Measurements from ENCODE around the gene MAP1LC3B.

MAP1LC3B gene

GRCh38 chr16:87418216-87418615 is 26.1 kb downstream of the MAP1LC3B start:
- ATAC-seq: no peak
- TF ChIP-seq BACH2 (CRISPR knock-in tag; IDR thresholded peaks at IDR 0.05; ENCODE audit: borderline replicate concordance) (no peak), TCF4 (CRISPR knock-in tag; IDR thresholded peaks at IDR 0.05; ENCODE audit: borderline replicate concordance) (no peak), OSR1 (CRISPR knock-in tag; IDR thresholded peaks at IDR 0.05) (no peak)

- TF ChIP-seq, protein P1, sequence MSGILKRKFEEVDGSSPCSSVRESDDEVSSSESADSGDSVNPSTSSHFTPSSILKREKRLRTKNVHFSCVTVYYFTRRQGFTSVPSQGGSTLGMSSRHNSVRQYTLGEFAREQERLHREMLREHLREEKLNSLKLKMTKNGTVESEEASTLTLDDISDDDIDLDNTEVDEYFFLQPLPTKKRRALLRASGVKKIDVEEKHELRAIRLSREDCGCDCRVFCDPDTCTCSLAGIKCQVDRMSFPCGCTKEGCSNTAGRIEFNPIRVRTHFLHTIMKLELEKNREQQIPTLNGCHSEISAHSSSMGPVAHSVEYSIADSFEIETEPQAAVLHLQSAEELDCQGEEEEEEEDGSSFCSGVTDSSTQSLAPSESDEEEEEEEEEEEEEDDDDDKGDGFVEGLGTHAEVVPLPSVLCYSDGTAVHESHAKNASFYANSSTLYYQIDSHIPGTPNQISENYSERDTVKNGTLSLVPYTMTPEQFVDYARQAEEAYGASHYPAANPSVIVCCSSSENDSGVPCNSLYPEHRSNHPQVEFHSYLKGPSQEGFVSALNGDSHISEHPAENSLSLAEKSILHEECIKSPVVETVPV (CRISPR knock-in tag; IDR thresholded peaks at IDR 0.05): no peak
- TF ChIP-seq ISL1 (CRISPR knock-in tag; IDR thresholded peaks at IDR 0.05) (no peak), ARNTL (CRISPR knock-in tag; IDR thresholded peaks at IDR 0.05; ENCODE audit: borderline replicate concordance, low read depth) (no peak), OSR1 (CRISPR knock-in tag; IDR thresholded peaks at IDR 0.05) (no peak), ZNF565 (CRISPR knock-in tag; conservative IDR thresholded peaks at IDR 0.05; ENCODE audit: low read depth) (no peak)
- ATAC-seq: no peak
Measured at GRCh38 chr16:87418644-87419043, 26.5 kb downstream of the MAP1LC3B start.

DNA sequence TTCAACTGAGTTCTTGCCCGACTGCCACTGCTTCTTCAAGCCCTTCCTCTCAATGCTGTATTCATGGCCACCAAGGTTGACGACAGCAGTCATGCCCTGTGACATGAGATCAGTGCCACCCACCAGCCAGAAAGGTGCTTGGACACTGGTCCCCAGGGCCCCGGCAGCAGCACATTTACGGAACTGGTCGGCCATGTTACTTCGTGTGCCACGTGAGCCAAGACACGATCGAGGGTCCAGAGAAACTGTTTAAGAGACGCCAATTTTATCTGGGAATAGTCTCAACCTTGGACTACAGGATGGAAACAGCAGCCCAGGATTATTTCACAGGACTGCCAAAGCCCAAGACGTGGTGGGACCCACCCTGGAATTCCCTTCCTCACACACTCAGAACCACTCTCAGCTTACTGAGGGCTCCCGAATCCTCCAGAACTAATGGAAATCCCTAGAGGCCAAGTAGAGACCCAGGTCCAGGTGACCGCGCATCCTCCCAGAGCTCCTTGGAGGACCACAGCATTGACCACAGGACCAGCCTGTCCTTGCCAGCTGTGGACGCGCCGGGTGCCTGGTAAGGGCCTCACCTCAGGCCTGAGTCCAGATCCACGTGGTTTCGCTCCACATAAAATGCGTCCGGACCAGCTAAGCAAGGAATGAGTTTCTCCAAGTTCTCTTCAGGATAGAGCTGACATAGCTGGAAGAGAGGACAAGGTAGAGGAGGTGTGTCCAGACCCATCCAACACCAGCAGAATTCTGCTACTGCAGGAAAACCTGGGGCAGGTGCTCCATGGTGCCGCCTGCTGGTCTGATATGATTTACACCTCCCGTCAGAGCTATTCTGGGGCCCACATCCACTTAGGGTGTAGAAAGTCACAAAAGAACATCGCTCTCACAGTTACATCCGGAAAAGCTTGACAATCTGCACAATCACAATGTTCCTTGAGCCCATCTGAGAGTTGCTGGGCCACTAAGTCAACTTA is 28.2 kb downstream of the MAP1LC3B start:
- no peak for ATAC-seq
- TF ChIP-seq ZNF565 (CRISPR knock-in tag; conservative IDR thresholded peaks at IDR 0.05; ENCODE audit: low read depth) (no peak), ZNF8 (CRISPR knock-in tag; IDR thresholded peaks at IDR 0.05) (no peak), GLIS3 (CRISPR knock-in tag; IDR thresholded peaks at IDR 0.05) (no peak), POU6F1 (CRISPR knock-in tag; IDR thresholded peaks at IDR 0.05; ENCODE audit: borderline replicate concordance, low read depth) (no peak), BACH2 (CRISPR knock-in tag; IDR thresholded peaks at IDR 0.05; ENCODE audit: borderline replicate concordance) (no peak), ESRRG (CRISPR knock-in tag; IDR thresholded peaks at IDR 0.05) (no peak), ZFP30 (CRISPR knock-in tag; IDR thresholded peaks at IDR 0.05) (no peak), SNAI2 (CRISPR knock-in tag; IDR thresholded peaks at IDR 0.05) (no peak), TCF4 (CRISPR knock-in tag; IDR thresholded peaks at IDR 0.05; ENCODE audit: borderline replicate concordance) (no peak), ZNF70 (CRISPR knock-in tag; IDR thresholded peaks at IDR 0.05) (no peak)
- TF ChIP-seq, protein P2, sequence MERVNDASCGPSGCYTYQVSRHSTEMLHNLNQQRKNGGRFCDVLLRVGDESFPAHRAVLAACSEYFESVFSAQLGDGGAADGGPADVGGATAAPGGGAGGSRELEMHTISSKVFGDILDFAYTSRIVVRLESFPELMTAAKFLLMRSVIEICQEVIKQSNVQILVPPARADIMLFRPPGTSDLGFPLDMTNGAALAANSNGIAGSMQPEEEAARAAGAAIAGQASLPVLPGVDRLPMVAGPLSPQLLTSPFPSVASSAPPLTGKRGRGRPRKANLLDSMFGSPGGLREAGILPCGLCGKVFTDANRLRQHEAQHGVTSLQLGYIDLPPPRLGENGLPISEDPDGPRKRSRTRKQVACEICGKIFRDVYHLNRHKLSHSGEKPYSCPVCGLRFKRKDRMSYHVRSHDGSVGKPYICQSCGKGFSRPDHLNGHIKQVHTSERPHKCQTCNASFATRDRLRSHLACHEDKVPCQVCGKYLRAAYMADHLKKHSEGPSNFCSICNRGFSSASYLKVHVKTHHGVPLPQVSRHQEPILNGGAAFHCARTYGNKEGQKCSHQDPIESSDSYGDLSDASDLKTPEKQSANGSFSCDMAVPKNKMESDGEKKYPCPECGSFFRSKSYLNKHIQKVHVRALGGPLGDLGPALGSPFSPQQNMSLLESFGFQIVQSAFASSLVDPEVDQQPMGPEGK (CRISPR knock-in tag; IDR thresholded peaks at IDR 0.05; ENCODE audit: borderline replicate concordance): no peak
- TF ChIP-seq, protein P1 (CRISPR knock-in tag; IDR thresholded peaks at IDR 0.05): no peak

DNA sequence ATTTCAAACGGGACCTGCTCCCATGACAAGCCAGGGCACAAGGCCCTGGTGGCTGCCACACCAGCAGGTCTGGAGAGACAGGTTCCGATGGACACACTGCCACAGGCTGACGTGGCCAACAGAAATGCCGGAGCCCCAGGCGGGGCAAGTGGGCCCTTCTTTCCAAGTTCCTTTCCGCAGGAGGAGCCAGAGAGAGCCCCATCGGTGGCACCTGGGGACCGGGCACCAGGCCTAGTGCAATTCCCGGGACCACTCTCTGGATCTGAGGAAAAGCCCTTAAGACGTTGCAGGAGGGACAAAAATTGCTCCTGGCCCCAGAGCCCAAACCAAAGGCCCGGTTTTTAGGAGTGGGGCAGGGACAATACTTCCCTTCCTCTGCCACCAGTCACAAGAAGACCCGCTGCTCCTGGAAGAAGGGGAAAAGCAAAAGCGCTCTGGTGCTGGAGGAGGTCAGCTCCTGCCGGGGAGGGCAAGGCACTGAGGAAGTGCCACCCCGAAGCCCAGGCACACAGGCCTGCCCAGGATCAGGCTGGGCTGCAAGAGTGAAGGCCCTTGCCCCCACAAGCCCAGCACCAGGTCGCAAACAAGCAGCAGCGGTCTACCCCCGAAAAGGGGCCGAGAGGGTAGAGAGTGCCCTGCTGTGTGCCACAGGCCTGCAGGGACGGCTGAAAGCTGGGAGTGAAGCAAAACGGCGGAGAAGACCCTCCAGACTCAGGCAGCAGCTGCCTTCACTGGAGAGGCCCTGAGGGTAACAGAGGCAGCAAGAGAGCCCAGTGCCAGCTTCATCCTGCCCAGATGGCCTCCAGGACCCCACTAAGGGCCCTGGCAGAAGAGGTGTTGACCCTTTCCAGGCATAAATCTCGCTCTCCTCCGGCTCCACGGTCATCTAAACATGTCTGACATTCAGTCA is 29.1 kb downstream of the MAP1LC3B start:
- TF ChIP-seq TCF4 (CRISPR knock-in tag; IDR thresholded peaks at IDR 0.05; ENCODE audit: borderline replicate concordance) (no peak), ZC3H10 (CRISPR knock-in tag; IDR thresholded peaks at IDR 0.05) (no peak), TSHZ2 (CRISPR knock-in tag; IDR thresholded peaks at IDR 0.05) (no peak), BACH2 (CRISPR knock-in tag; IDR thresholded peaks at IDR 0.05; ENCODE audit: borderline replicate concordance) (no peak), ESRRG (CRISPR knock-in tag; IDR thresholded peaks at IDR 0.05) (no peak), ZNF70 (CRISPR knock-in tag; IDR thresholded peaks at IDR 0.05) (no peak), PPARA (CRISPR knock-in tag; IDR thresholded peaks at IDR 0.05; ENCODE audit: borderline replicate concordance) (no peak)
- ATAC-seq: no peak

Measured in SK-N-SH treated with all-trans-retinoic acid at 6 μM for 48 hours (cell line).